ENCODE data around the gene MORN5.
"Not testable (repeated sequence)": the region's sequence is repeated elsewhere in the genome, so short reads cannot be mapped to it uniquely, and the experiment has no call there.

The MORN5 gene

GRCh38 chr9:122159026-122159924, at the start of gene MORN5, which contains the start of gene NDUFA8:
TSS of gene MORN5 (plus strand) at chr9:122159908. CDS start at chr9:122159973, 65 bp downstream.
TSS of gene NDUFA8 (minus strand) at chr9:122159779. CDS start at chr9:122159677, 102 bp downstream.
- peak; percentile 95 to 96 for DNase-seq

- DNase-seq: no peak
Measured at GRCh38 chr9:122110100-122110833, 49.4 kb upstream of the MORN5 start.

- no peak for DNase-seq
Measured at GRCh38 chr9:122111413-122112085, 48.2 kb upstream of the MORN5 start.

DNA sequence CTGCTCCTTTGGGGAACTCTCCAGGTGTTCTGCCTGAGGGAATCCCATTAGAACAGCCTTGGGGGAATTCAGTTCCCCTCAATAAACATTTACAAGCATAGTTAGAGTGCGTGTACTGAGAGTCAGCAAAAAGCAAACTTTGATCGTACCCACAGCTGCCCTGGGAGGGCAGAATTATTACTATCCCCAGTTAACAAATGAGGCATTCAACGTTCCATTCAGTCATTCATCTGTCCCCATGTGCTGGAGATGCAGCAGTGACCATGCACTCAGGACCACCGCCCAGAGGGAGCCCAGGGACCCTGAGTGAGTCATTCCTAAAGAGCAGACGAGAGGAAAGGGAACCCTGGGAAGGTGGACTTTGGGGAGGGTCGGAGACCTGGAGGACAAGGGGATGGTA, 47.5 kb upstream of the MORN5 start:
- no peak for DNase-seq

- DNase-seq: no peak
Measured at GRCh38 chr9:122113574-122113973, 46.1 kb upstream of the MORN5 start.

- DNase-seq: no peak
Measured at GRCh38 chr9:122115176-122116035, 44.3 kb upstream of the MORN5 start.

GRCh38 chr9:122116040-122116439, 43.7 kb upstream of the MORN5 start:
- no peak for DNase-seq

GRCh38 chr9:122116448-122117173, 43.1 kb upstream of the MORN5 start:
- no peak for DNase-seq

DNA sequence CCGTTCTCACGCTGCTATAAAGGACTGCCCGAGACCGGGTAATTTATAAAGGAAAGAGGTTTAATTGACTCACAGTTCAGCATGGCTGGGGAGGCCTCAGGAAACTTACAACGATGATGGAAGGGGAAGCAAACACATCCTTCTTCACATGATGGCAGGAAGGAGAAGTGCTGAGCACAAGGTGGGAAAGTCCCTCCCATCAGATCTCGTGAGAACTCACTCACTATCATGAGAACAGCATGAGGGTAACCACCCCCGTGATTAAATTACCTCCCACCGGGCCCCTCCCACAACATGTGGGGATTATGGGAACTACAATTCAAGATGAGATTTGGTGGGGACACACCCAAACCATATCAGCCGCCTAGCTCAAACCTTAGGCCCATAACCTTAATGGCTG, 42.5 kb upstream of the MORN5 start:
- DNase-seq: not testable (repeated sequence)

DNA sequence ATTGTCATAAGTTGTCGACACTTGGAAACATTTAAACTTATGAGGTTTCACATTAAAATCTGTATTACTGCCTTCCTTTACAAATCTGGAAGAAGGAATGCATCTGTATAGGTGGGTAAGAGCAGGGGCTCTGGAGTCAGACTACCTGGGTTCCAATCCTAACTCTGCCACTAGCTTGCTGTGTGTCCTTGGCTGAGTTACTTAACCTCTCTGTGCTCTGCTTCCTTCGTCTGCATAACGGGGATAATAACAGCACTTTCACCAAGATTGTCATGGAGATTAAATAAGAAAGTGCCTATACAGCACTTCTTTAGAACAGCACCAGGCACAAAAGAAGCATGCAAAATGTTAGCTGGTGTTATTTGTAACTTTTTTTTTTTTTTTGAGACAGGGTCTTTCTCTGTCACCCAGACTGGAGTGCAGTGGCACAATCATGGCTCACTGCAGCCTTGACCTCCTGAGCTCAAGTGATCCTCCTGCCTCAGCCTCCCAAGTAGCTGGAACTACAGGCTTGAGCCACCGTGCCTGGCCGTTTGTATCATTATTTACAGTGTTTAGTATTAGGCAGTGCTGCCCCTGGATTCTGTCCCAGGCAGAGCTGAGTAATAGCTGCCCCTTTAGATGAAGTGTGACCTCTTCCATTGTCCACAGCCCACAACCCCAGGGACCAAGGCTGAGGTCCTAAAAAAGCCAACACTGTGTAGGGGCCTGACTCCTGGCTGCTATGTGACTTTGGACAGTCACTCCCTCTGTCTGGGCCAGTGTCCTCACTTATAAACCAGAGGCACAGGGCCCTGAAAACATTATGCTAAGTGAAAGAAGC, 41.2 kb upstream of the MORN5 start:
- no peak for DNase-seq

- no peak for DNase-seq
Measured at GRCh38 chr9:122119166-122119521, 40.6 kb upstream of the MORN5 start.

DNA sequence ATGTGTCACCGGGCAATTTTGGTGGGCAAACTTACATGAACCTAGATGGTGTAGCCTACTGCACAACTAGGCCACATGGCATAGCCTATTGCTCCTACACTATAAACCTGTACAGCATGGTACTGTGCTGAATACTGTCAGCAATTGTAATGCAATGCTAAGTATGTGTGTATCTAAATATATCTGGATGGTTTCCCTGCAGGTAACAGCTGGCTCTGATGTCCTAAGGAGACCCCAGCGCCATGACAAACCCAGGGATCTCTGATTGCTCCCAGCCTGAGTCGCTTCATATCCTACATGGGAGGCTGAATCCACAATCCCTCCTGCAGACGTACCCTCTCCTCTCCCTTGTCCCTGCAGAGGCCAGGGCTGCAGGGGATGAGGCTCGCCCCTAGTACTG, 40.0 kb upstream of the MORN5 start:
- DNase-seq: no peak

- DNase-seq: no peak
Measured at GRCh38 chr9:122120316-122121071, 39.2 kb upstream of the MORN5 start.

DNA sequence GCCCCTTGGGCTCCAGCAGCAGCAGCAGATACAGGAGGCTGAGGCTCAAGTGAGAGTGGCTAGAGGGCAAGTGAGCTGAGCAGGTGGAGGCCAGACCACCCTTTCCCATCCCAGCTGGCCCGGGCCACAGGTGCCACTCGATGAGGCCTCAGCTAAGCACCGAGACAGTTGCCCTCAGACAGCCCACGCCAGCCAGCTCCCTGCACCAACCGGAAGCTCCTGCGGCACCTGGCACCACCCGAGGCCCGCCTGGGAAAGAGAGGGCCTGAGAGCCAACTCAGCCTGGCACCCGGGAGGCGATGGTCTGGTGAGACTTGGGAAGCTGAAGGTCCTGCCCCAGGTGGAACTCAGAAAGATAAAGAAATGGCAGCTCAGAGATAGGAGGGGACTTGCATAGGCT, 38.3 kb upstream of the MORN5 start:
- DNase-seq: no peak

DNA sequence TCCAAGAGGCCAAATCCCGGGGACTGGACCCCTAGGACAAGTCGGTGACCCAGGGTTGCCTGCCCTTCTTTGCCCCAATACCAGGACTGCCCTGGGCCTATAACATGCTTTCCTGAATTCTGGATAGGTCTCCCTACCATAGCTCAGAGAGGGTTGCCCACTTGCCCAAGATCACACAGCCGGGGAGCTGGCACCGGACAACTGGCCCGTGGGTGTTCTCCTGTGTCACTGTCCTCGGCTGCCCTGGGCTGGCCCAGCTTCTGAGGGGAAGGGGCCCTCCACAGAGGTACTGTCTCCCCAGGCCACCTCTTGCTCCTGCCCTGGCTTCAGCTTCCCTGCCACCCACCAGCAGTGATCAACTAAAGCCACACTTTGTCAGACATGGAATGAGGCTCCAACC, 37.8 kb upstream of the MORN5 start:
- no peak for DNase-seq

DNA sequence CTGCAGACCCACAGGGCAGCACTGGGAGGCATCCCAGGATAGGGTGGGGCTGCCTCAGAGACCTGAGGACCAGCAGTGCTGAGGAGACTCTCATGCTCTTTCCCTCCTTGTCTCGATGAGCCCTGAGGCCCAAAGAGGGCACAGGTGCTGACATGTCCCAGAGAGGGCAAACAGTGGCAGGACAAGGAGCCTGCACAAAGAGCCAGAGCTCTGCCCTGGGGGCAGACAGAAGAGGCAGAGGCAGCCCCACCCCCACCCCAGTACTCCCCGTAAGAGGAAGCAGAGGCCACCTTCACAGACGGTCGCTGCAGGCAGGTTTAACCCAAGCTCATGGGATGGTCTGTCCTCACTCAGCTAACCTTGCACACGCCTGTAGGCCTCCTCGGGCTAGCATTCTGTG, 37.2 kb upstream of the MORN5 start:
- no peak for DNase-seq

DNA sequence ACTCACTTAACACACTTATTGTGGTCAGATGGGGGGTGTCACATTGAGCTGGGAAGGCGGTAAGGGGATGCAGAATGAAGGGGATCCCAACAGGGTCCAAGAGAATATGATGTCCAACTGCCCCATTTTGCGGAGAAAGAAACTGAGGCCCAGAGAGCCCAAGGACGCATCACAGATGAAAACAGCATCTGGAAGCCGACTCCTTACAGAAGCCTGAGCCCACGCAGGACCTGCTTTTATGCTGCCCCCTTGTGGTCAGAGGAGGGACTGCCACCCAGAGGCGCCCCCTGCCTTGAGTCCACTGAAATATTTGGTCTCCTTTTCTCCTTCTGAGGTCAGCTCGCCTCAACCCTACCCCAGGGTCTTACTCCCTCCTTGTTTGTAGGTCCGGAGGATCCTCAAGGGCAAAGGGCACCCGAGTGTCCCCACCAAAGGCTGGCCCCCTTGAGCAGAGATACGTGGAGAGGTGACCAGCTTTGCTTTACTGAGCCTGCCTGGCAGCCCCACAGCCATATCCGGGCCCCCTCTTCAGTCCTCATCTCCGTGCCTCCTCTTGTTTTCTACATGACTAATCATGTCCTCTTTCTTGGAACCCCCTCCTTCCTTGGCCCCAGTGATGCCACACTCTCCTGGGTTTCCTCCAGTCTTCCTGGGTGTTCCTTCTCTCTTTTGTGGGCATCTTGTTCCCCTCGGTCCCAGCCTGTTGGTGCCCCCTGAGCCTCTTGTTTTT, 36.6 kb upstream of the MORN5 start:
- peak; percentile 49 to 72 for DNase-seq

- DNase-seq: no peak
Measured at GRCh38 chr9:122124048-122124447, 35.7 kb upstream of the MORN5 start.

GRCh38 chr9:122124528-122124927, 35.2 kb upstream of the MORN5 start:
- no peak for DNase-seq

All from activated CD4-positive, alpha-beta T cell treated with anti-CD3 and anti-CD28 coated beads for 4 hours (primary cell).